Left colon (tissue), 2 donors: ENCODE results near the gene TKT. TPM values are rescaled to one million over a fixed set of nuclear protein-coding genes. Genes with fewer than 3 reads are reported as not detected.
"Not testable (repeated sequence)": the region's sequence is repeated elsewhere in the genome, so short reads cannot be mapped to it uniquely, and the experiment has no call there.

Experiments
- ATAC-seq: fragments of 200-7000 bp; cut with Tn5 transposase; one replicate; pipeline ENCODE4 v1.9.1; 2020; ENCODE audit warnings: mild to moderate bottlenecking, moderate library complexity
- DNase-seq, 2 donors: peaks; one replicate each; pipeline ENCODE4 v3.0.0-alpha.2; 2020
- intact Hi-C, 2 donors: fragments of 100-400 bp; cut with DNase I in 1 of 2; cut with micrococcal nuclease in 1 of 2; formaldehyde crosslinking; loops; one replicate each; pipeline versions ENCODE4 v1.11.2 to v1.14.0; 2022; cut with DNase I, micrococcal nuclease
- total RNA-seq, 2 donors: library from RNA; stranded (reverse); fragmentation: NEBNext Ultra II Directional; extraction: Animal tissue kit (Norgen Biotek cat#: 25700); gene quantifications; one replicate each; pipeline ENCODE4 v1.2.1, GENCODE V29; 2021
- donor health status: DM: no; HTN: no; CAD: no.
- donor health status: DM: yes; HTN: yes; CAD: no.

The TKT gene
- total RNA-seq, 2 donors from 2014 or later, result 170 to 242 TPM

GRCh38 chr3:53263907-53264306, 8.1 kb upstream of the TKT start:
- intact Hi-C loops, result no loop called here
- no peak for ATAC-seq
- no peak for DNase-seq

- no peak for DNase-seq
- intact Hi-C loops, result no loop called here
- no peak for ATAC-seq
Measured at GRCh38 chr3:53261712-53262111, 5.9 kb upstream of the TKT start.

- intact Hi-C loops, result no loop called here
- DNase-seq, result no peak
- no peak for ATAC-seq
Measured at GRCh38 chr3:53260286-53260785, 4.5 kb upstream of the TKT start.

GRCh38 chr3:53259427-53260259, 3.8 kb upstream of the TKT start:
- no peak for ATAC-seq
- intact Hi-C loops, result no loop called here

GRCh38 chr3:53258600-53259426, 3.0 kb upstream of the TKT start:
- intact Hi-C loops, result no loop called here
- no peak for ATAC-seq

More at GRCh38 chr3:53259427-53260259, 3.8 kb upstream of the TKT start:
- no peak for DNase-seq

GRCh38 chr3:53257465-53257864, 1.6 kb upstream of the TKT start:
- DNase-seq (no peak), ATAC-seq (no peak)
- intact Hi-C loops, result no loop called here

More at GRCh38 chr3:53258600-53259426, 3.0 kb upstream of the TKT start:
- no peak for DNase-seq

GRCh38 chr3:53256704-53257055, 858 bp upstream of the TKT start:
- intact Hi-C loops, result no loop called here
- no peak for DNase-seq
- ATAC-seq, result no peak

- ATAC-seq (peak; percentile 54), DNase-seq (peak in 1 of 2 donors; percentile 61)
- intact Hi-C loops, result no loop called here
Measured at GRCh38 chr3:53255423-53255774, 423 bp downstream of the TKT start.

- peak; percentile 86 to 88 for DNase-seq
- intact Hi-C loops, result no loop called here
- peak; percentile 82 for ATAC-seq
Measured at GRCh38 chr3:53254509-53255422, 1.1 kb downstream of the TKT start.

- no peak for ATAC-seq
- intact Hi-C loops, result no loop called here
- no peak for DNase-seq
Measured at GRCh38 chr3:53253707-53254508, 1.9 kb downstream of the TKT start.

- ATAC-seq, DNase-seq, intact Hi-C loops: not testable (repeated sequence)
Measured at GRCh38 chr3:53252947-53253322, 2.9 kb downstream of the TKT start.

GRCh38 chr3:53252096-53252946, 3.5 kb downstream of the TKT start:
- intact Hi-C loops, result no loop called here
- DNase-seq (no peak), ATAC-seq (no peak)

- intact Hi-C loops, result no loop called here
- DNase-seq (no peak), ATAC-seq (no peak)
Measured at GRCh38 chr3:53250881-53251605, 4.8 kb downstream of the TKT start.

GRCh38 chr3:53250453-53250852, 5.4 kb downstream of the TKT start:
- intact Hi-C loops, result no loop called here
- no peak for ATAC-seq

GRCh38 chr3:53248161-53248560, 7.7 kb downstream of the TKT start:
- intact Hi-C loops, result no loop called here
- peak; percentile 62 for ATAC-seq
- no peak for DNase-seq

More at GRCh38 chr3:53250453-53250852, 5.4 kb downstream of the TKT start:
- no peak for DNase-seq

GRCh38 chr3:53247619-53248018, 8.2 kb downstream of the TKT start:
- DNase-seq (no peak), ATAC-seq (no peak)
- intact Hi-C loops, result no loop called here

- intact Hi-C loops, result no loop called here
- DNase-seq (no peak), ATAC-seq (no peak)
Measured at GRCh38 chr3:53244271-53244670, 11.6 kb downstream of the TKT start.
